RWPE1 (cell line): ENCODE results near the gene STYX.

Source experiments
- CTCF ChIA-PET: fragments of 350-600 bp; sonication (Branson Sonifier 250); formaldehyde crosslinking; extraction: SDS; loops from one replicate; lab custom pipeline; 2021; lab: Yijun Ruan, JAX
- POLR2A ChIA-PET: fragments of 400-600 bp; formaldehyde crosslinking; extraction: SDS; loops from one replicate; lab custom pipeline; 2020; ENCODE audit warnings: antibody characterized with exemption; ENCODE audit not compliant: low non-redundant PET; lab: Yijun Ruan, JAX
- DNase-seq: peaks from one replicate; pipeline ENCODE4 v3.0.0; 2012; ENCODE audit warnings: low spot score
- H3K27ac ChIP-seq: fragments of 450-650 bp; 2 replicates; pipeline ENCODE4 v1.5.1; 2017
- TF ChIP-seq, protein P1 (sequence below): fragments of 450-650 bp; conservative IDR thresholded peaks from 2 replicates; pipeline ENCODE4 v1.5.1; 2017; ENCODE audit warnings: low read depth, mild to moderate bottlenecking

Gene STYX, protein sequence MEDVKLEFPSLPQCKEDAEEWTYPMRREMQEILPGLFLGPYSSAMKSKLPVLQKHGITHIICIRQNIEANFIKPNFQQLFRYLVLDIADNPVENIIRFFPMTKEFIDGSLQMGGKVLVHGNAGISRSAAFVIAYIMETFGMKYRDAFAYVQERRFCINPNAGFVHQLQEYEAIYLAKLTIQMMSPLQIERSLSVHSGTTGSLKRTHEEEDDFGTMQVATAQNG

DNA sequence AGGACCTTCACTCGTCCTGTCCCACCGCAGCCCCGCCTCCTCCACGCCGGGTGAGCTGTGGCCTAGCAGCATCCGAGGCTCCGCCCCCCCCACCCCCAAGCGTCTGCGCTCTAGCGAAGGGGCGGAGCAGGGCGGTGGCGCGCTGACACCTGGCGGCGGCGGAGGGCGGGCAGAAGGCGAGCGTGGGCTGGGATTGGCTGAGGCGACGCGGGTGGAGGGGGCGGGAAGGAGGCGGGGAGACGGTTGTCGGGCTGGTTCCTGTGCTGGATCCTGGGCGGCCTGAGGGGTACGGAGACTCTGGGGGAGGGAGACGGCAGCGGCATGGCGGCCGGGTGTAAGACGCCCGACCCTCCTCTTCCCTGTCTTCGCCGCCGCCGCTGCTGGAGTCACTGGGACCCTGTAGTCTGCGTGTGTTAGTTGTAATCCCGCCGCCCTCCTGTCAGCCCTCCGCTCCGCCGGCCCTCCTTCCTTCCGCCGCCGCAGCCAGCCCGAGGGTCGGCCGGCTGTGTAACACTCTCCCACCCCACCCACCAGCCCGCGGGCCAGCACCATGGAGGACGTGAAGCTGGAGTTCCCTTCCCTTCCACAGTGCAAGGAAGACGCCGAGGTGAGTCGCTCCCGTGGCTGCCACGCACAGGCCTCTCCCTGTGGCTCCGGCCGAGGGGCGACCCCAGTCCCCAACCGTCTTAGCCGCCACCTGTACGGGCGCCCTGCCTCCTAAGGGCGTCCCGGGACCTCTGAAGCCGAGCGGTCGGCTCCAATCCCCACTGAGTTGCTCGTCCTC is at the start of gene STYX:
TSS of gene STYX (plus strand) at position 242 of the 784 bp plus-strand sequence. CDS start at position 551, 309 bp downstream.
- POLR2A ChIA-PET: no interaction called here
- TF ChIP-seq, protein P1, sequence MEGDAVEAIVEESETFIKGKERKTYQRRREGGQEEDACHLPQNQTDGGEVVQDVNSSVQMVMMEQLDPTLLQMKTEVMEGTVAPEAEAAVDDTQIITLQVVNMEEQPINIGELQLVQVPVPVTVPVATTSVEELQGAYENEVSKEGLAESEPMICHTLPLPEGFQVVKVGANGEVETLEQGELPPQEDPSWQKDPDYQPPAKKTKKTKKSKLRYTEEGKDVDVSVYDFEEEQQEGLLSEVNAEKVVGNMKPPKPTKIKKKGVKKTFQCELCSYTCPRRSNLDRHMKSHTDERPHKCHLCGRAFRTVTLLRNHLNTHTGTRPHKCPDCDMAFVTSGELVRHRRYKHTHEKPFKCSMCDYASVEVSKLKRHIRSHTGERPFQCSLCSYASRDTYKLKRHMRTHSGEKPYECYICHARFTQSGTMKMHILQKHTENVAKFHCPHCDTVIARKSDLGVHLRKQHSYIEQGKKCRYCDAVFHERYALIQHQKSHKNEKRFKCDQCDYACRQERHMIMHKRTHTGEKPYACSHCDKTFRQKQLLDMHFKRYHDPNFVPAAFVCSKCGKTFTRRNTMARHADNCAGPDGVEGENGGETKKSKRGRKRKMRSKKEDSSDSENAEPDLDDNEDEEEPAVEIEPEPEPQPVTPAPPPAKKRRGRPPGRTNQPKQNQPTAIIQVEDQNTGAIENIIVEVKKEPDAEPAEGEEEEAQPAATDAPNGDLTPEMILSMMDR: no peak
- CTCF ChIA-PET: interaction anchor here (0.6 kb wide), 1 partner anchor 99 kb away, joined by 3 read pairs; no protein-coding TSS in a partner anchor
- DNase-seq: peak; percentile 93
- H3K27ac ChIP-seq: peak within 1 kb of the TSS; percentile 82

DNA sequence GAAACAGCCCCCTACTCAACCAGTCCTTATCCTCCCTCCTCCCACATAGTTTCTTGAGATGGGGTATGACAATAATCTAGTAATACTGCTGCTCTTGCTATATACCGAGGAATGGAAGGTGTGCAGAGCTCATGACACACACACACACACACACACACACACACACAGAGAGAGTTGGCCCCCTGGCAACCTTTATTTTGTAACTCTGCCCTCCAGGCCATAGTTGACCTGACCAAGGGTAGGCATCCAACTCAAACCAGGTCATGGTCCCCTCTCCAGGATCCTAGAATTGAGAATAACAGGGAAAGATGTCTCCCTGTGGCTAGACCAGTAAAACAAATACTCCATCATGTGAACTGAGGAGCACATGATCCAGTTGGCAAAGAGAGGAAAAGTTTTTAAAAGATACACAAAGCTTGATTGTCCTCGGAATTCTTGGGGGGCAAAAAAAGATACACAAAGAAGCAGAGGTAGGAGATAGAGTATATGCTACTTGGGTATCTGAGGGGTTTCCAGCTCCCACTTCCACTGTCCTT is 45.9 kb upstream of the STYX start:
- no peak for DNase-seq
- ChIA-PET CTCF (no interaction called here), POLR2A (no interaction called here)
- no peak overlapping the region for H3K27ac ChIP-seq
- TF ChIP-seq, protein P1: no peak

DNA sequence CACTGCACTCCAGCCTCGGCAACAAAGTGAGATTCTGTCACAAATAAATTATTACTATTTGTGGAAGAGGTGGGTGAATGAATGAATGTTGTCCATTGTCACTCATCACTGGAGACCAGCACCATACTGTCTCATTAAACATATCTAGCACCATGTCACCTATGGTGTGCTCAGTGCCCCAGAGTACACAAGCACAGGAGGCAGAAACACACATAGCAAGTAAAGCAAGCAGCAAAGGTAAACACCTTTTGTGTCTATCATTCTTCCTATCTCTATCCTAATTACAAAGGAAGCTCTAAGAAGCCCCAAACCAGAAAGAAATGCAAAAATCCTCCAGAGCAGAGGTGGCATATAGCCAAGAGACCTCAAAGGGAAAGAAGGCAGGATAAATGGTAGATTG is 43.8 kb upstream of the STYX start:
- no peak overlapping the region for H3K27ac ChIP-seq
- CTCF ChIA-PET: no interaction called here
- no peak for DNase-seq
- POLR2A ChIA-PET: no interaction called here
- TF ChIP-seq, protein P1: no peak

DNA sequence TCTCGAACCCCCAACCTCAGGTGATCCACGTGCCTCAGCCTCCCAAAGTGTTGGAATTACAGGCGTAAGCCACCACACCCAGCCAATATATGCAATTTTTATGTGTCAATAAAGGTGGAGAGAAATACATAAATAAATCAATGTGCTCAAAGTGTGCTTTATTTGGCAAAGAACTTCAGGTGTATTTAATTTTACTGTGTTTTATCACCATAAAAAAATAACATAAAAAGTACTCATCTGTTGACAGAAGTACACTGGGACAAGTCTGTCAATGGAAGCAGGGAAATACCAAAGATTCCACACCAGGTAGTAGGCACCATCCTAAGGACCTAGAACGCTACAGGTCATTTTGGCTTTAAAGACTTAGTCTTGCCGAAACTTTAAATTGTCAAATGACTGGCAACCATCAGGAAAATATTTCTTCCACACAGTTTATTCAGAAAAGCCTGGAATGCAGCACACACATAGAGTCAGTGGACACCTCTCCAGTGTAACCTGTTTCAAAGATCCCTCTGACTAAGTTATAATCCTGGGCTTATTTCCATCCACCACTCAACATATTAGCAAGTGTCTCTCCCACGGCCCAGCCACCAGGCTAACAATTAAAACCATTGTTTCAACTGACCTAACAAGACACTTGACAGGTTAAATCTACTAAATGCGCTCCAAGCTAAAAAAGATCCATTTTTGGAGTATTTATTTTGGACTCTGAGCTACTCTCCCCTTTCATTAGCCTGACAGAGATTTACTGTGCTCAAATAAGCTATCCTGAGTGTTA is 38.8 kb upstream of the STYX start:
- H3K27ac ChIP-seq: no peak overlapping the region
- no peak for DNase-seq
- TF ChIP-seq, protein P1: no peak
- ChIA-PET POLR2A (no interaction called here), CTCF (no interaction called here)

DNA sequence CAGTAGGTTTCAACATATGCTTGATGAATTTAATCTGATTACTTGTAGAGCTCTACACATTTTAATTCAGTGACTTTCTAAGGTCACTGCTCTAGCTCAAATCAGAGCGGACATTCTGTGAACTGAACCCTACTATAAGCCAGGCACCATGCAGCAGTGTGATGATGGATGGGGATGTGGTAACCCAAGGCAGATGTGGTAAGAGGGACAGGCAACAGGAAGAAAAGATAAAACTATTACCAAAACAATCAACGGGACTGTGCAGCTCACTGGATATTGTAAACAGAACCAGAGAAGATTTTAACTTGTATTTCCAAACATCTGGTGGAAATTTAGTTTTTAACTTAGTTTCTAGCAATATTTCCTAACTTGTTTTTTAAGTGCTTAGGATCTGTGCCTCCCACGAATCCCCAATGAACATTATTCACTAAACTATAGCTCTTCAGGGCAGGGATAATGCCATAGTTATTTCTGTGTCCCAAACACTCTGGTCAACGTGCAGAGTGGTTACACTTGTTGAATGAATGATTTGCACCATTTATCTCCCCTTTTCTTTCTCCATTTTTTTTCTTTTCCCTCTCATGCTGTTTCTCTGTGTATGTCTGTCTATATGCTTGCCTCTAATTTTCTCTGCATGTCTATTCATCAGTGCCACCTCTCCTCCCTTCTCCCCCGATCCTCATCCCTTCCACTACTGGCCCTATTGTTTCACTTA is 37.6 kb upstream of the STYX start:
- no peak overlapping the region for H3K27ac ChIP-seq
- ChIA-PET CTCF (no interaction called here), POLR2A (no interaction called here)
- no peak for DNase-seq
- TF ChIP-seq, protein P1: no peak
